ENCODE results near the gene ENKD1.

DNA sequence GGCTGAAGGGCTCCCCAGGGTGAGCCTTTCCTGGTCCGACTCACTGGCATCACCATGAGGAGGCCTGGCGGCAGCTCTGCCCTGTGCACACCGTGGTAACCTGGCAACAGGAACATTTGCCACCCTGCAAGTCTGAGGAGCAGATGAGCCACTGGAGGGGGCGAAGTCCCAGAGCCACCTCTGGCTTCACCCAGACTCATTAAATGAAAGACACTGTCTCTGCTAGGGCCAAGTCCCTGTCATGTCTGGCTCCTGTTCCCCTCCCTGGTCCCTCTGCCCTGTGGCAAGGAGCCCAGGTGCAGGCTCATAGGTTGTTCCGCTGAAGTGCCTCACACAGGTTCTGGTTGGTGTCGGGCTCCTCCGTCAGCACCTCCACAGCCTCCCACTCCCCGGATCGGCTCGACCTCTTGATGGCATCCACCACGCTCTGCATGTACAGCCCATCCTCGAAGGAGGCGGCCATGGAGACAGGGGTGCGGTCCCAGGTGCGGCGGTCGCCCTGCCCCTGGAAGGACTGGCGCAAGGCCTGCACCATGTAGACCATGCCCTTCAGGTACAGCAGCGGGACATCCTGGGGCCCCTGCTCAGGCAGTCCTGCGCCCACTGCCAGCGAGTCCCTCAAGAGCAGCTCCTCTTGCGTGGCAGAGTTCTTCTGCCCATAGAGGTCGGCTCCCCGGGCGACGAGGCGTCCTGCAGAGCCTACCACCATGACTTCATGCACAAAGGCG lies 8.5 kb upstream of the ENKD1 start:
- TF ChIP-seq POLR2A (IDR thresholded peaks at IDR 0.05) (no peak), EP300 (IDR thresholded peaks at IDR 0.05) (no peak)
- TF ChIP-seq, protein P1, sequence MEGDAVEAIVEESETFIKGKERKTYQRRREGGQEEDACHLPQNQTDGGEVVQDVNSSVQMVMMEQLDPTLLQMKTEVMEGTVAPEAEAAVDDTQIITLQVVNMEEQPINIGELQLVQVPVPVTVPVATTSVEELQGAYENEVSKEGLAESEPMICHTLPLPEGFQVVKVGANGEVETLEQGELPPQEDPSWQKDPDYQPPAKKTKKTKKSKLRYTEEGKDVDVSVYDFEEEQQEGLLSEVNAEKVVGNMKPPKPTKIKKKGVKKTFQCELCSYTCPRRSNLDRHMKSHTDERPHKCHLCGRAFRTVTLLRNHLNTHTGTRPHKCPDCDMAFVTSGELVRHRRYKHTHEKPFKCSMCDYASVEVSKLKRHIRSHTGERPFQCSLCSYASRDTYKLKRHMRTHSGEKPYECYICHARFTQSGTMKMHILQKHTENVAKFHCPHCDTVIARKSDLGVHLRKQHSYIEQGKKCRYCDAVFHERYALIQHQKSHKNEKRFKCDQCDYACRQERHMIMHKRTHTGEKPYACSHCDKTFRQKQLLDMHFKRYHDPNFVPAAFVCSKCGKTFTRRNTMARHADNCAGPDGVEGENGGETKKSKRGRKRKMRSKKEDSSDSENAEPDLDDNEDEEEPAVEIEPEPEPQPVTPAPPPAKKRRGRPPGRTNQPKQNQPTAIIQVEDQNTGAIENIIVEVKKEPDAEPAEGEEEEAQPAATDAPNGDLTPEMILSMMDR (IDR thresholded peaks at IDR 0.05): no peak
